SKM-1 treated with dmso at 0.1 percent for 144 hours (cell line): ENCODE results near the gene TMPRSS11B.
"Not testable (repeated sequence)": the region's sequence is repeated elsewhere in the genome, so short reads cannot be mapped to it uniquely, and the experiment has no call there.

Experiments
- DNase-seq: peaks from one replicate; lab custom pipeline; 2025; ENCODE audit not compliant: unreplicated experiment; lab: John Stamatoyannopoulos, UW

Gene TMPRSS11B, protein sequence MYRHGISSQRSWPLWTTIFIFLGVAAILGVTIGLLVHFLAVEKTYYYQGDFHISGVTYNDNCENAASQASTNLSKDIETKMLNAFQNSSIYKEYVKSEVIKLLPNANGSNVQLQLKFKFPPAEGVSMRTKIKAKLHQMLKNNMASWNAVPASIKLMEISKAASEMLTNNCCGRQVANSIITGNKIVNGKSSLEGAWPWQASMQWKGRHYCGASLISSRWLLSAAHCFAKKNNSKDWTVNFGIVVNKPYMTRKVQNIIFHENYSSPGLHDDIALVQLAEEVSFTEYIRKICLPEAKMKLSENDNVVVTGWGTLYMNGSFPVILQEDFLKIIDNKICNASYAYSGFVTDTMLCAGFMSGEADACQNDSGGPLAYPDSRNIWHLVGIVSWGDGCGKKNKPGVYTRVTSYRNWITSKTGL

DNA sequence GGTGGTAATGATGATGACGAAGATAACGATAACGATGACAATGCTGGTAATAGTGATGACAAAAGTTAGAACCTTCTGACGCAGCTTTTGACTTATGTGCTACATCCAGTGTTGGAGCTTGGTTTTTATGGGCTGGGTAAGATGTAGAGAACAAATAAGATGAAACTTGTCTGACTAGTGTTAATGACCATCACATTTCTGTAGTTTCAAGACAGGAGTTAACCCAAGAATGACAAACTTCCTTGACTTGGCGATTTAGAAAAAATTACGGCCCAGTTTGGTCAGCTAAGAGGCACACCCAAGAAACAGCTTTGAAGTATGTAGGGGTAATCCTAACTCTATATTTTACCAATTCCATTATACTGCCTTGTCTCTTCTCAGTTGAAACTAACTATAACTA, at the start of gene TMPRSS11B:
Gene TMPRSS11B (minus strand): TSS at position 101 of the 400 bp plus-strand sequence. CDS start 136 bp downstream, outside the sequence.
- DNase-seq = no peak

DNA sequence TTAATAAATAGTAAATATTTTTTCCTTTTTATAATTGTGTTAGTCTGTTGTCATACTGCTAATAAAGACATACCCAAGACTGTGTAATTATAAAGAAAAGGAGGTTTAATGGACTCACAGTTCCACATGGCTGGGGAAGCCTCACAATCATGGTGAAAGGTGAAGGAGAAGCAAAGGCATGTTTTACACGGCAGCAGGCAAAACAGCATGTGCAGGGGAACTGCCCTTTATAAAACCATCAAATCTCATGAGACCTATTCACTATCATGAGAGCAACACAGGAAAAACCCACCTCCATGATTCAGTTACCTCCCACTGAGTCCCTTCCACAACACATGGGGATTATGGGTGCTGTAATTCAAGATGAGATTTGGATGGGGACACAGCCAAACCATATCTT, 45.8 kb upstream of the TMPRSS11B start:
- DNase-seq = no peak

DNA sequence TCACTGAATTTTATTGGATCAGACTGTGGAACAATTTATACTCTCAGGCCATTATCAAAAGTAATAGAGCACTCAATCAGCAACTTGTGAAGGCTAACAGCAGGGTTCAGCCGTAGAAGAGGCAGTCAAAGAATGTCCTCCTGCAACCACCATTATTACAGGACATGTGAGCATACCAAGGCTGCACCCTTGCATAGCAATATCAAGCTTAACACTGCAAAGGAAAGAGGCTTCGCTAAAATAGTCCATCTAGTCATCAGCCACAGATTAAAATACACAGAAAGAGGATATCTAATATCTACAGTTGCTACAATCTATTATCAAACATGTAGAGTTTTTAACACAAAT, 42.9 kb upstream of the TMPRSS11B start:
- no peak for DNase-seq

DNA sequence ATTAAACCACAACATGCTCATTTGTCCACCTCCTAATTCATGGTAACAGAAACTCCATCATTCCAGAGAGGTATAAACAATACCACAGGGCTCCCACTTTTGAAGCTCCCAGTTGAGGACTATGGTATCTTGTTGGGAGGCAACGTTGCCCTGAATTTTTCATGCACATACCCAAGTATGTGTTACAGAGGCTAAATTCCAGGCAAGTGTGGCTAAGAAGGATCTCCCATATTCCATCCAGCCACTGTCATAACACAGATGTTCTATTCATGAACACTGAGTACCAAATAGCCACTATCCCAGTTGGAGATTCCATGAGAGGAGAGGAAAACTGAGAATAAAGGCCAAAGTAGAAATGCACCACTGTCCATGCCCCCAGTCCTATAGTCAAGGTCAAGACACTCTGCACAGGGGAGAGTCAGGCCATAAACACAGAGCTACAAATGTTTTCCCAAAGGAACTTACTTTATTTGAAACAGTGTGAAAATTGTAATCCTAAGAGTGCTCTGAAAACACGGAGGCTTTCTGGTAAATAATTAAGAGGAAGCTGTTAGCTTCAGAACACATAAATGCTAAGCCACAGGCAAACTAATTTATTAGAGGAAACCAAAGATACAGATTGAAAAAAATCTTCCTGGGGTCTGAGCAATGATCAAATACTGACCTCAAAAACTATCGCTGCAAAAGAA, 42.4 kb upstream of the TMPRSS11B start:
- DNase-seq = no peak

DNA sequence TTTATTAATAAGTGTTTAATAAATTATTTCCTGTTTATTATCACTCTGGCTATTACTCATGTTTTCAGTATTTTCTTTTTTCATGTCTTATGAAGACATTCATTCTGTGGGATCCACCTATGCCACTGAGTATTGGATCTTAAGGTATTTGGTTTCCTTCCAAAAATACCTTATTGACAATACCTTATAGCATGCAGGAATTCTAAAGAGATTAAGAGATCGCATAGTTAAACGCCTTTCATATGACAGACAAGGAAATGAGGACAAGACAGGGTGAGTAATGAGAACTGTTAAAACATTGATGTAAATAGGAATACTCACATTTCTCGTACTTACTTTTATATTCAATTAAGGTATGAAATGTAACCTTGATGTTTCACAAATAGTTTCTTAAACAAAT, 38.2 kb upstream of the TMPRSS11B start:
- no peak for DNase-seq

DNA sequence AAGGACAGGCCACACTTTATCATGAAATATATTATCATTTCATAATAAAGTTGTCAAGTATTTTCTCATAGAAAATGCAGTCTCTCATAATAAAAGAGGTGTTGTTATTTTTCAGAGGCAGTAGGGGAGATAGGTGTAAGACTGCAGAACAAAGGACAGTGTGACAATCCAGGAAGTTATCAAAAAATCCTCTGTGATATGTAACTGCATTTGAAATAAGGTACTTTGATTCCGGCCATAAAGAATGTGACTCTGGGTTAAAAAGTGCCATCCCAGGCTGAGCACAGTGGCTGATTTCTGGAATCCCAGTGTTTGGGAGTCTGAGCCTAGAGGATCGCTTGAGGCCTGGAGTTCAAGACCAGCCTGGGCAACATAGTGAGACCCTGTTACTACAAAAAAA, 37.6 kb upstream of the TMPRSS11B start:
- no peak for DNase-seq

DNA sequence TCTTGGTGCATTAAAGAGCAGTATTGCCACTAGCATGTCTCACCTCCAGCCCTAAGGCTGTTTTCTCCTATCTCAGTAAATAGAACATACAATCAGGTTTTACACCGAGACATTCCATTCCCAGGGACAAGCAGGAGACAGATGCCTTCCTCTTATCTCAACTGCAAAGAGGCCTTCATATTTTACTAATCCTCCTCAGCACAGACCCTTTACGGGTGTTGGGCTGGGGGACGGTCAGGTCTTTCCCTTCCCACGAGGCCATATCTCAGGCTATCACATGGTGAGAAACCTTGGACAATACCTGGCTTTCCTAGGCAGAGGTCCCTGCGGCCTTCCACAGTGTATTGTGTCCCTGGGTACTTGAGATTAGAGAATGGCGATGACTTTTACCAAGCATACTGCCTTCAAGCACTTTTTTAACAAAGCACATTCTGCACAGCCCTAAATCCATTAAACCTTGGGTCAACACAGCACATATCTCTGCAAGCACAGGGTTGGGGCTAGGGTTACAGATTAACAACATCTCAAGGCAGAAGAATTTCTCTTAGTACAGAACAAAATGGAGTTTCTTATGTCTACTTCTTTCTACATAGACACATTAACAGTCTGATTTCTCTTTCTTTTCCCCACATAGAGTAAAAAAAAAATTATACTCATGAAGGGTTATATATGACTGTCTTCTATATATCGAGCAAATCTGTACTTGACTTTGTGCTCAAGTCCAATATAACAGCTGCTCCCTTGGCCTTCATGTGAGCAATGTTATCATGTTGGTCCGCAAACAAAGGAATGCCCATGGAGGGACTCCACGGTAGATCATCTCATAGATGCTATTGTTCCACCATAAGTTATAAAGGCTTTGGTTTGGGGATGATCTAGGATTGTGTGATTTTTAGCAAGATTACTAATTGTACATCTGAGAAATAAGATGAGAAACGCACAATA, 36.6 kb upstream of the TMPRSS11B start:
- not testable (repeated sequence) for DNase-seq

DNA sequence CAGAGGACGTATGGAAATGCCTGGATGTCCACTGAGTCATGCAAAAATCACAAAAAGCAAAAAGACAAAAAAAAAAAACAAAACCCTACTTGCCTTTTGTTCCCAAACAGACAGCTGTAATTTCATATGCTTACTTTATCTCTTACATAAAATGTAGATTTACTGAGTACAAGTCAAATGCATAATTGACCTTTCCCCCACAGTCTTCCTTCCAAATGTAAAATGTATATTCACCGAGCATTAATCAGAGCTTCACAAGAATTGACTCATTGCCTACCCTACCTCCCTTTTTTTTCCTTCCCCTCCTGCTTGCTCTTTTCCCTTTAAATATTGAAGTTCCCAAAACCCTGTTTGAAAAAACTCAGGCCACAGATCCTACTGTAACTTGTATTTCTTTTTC, 32.5 kb upstream of the TMPRSS11B start:
- DNase-seq = no peak

DNA sequence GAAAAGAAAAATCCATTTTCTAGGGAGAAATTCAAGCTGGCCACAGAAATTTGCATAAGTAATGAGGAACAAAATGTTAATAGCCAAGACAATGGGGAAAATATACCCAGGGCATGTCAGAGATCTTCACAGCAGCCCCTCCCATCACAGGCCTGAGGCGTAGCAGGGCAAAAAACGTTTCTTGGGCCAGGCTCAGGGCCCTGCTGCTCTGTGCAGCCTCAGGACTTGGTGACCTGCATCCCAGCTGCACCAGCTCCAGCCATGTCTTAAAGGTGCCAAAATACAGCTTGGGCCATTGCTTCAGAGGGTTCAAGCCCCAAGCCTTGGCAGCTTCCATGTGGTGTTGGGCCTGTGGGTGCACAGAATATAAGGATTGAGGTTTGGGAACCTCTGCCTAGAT, 32.1 kb upstream of the TMPRSS11B start:
- no peak for DNase-seq

DNA sequence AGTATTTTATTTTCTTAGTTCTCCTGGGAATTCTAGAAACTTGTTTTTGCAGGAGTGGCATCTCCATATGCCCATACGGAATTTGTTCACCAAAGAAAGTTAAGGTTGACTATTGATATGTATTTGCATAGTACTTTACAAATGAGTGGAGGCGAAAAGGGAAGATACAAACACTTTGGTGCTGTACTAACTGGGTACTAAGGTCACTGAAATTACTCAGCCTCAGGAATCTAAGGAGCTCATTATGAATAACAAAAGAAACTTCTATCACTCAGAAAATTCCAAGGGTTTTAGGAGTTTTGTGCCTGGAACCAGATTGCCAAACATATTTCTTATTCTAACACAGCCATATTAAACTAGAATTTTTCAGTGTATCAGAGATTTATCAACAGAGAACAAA, 27.4 kb upstream of the TMPRSS11B start:
- DNase-seq = no peak

DNA sequence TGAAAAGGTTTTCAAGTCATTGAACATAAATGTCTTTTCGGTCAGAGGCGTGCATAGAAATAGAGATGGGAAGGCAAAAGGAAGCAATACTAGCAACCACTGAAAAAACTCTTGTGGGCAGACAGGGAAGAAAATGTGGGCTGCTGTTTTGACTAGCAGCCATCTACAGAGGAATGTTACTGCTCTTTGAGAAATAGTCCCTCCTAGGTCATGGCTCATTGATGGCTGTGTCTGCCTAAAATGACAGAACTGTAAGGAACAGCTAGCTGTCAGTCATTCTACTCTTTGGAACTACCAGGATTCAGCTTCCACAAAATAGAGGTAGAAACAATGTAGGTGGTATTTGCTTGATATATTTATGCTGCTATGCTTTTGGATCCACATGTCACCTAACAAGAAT, 26.9 kb upstream of the TMPRSS11B start:
- DNase-seq = no peak

DNA sequence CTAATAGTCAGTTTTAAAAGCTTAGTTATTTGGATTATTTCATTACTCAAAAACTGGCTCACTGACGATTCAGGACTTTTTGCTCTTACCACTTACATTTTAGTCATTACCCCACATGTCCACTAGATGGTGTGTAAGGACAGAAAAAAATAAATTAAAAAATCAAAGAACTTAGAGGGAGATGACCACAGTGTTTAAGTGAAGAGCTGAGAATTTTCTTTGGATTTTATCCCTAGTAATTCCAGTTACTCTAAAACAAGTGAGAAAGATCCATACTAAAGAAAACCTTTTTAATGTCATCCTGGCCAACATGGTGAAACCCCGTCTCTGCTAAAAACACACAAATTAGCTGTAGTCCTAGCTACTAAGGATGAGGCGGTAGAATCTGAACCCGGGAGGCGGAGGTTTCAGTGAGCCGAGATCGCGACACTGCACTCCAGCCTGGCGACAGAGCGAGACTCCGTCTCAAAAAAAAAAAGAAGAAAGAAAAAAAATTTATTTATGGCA, 26.4 kb upstream of the TMPRSS11B start:
- DNase-seq = peak; percentile 23

DNA sequence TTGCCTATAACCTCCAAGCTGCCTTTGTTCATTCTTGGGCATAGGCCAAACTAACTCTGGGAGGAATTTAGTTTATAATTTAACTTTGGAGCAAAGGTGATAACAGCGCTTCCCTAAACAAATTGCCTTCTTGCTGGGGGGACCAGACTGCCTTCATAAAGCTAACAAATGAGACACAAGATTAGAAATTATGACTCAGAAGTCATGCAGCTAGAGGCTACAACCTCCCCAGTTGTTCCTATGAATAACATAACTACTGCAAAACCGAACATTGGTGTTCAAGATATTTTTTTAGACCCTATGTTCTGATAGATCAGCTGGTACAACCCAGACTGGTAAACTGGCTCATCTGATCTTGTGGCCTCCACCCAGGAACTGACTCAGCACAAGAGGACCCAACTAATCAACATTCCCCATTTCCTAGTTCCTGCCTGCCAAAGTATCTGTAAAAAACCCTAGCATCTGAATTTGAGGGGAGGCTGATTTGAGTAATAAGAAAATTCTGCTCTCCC, 22.0 kb upstream of the TMPRSS11B start:
- no peak for DNase-seq

DNA sequence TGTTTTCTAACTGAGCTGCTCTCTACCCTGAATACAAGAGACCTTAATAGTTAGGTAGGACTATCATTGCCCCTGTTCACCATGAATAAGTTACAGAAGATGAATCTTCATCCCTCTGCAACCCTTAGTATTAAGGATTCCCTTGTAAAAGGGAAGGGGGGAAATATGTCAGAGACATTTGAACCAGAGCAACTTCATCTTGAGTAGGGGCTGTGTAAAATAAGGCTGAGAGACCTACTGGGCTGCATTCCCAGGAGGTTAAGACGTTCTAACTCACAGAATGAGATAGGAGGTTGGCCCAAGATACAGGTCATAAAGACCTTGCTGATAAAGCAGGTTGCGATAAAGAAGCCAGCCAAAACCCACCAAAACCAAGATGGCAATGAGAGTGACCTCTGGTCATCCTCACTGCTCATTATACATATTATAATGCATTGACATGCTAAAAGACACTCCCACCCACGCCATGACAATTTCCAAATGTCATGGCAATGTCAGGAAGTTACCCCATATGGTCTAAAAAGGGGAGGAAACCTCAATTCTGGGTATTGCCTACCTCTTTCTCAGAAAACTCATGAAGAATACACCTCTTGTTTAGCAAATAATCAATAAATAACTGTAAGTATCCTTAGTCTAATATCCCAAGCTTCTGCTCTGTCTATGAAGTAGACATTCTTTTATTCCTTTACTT, 19.5 kb upstream of the TMPRSS11B start:
- DNase-seq = no peak

DNA sequence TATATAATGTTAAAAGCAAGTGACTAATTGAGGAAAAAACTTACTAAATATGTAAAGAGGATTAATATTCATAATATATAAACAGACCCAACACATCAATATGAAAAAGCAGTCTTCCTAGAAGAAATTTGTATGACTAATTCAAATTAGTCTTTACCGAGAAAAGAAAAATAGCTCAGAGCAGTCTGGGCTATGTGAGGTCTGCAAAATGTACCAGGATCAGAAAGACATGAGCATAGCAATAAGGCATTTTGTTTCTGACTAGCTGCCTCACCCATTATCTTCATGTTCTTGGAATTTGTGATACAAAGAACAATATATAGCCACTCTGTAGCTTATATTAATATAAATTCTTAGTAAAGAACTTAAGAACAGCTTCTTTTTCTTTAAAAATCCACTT, 13.7 kb upstream of the TMPRSS11B start:
- no peak for DNase-seq

DNA sequence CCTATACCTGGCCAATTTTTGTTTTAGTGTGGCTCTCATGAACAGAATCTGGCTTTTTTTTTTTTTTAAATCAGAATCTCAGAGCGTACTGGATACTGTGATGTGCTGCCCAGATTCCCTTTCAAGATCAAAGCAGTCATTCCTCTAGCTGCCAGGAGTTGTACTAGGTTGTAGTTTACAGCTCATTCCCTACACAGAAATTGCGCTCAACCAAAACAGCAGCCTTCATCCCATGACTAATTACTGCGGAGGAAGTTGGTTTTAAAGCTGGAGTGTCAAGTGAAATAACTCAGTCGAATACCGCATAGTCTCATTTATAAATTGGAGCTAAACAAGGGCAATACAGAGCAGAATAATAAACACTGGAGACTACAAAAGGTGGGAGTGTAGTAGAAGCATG, 12.2 kb upstream of the TMPRSS11B start:
- DNase-seq = no peak

DNA sequence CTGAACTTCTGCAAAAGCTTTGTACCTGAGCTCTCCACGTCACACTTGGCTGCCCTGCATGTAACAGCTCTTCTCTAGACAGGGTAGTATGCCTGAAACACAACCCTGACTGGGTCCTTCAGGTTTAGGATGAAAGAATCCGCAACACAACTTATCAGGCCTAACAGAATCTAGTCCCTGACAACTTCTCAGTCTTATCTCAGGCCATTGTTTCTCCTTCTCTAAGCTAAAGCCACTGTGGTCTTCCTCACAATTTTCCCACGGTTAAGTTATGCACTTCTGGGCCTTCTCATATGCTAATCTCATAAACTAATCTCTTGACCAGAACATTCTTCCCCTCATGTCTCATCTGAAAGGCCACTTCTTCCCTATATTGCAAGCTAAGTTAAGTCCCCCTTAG, 10.8 kb upstream of the TMPRSS11B start:
- DNase-seq = no peak

DNA sequence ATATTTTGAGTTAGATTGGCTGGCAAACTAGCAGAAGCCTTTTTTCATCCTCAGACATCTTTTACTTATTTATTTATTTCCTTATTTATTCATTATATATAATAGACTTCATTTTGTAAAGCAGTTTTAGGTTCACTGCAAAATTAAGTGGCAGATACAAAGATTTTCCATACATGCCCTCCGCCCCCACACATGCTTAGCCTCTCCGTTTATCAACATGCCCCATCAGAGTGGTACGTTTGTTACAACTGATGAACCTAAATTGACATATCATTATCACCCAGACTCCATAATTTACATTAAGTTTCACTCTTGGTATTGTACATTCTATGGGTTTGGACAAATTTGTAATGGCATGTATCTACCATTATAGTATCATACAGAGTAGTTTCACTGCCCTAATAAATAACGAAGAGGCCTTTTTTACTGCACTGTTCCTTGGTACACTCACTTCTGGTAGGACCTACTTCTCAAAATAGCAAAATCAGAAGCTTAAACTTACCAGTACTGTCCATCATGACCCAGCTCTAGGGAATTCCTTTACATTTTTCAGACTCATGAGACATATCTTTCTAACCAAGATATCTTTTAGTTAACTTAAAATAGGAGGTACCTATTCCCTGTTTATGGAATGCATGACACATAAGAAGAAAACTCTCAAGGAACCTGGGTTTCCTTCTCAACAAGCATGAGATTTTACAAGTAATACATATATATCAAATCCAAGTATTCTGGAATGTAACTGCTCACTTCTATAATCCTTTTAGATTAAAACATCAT, 4.8 kb upstream of the TMPRSS11B start:
- no peak for DNase-seq

DNA sequence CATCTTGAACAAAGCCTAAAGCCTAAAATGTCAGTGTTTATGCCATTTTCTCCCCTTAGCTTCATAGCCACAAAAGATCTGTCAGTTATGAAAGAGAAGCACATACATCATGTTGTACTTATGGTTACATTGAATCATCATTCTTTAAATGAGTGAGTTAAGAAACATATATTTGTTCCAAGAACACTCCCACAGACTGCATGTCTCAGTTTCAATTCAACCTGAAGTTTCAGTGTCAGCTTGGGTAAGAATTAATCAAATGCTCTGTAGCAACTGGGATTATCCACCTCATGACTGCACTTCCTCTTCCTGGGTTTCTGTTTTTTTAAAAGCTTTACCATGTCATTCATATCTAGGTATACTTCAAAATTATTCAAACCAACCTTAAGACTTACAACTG, 3.9 kb upstream of the TMPRSS11B start:
- DNase-seq = no peak

DNA sequence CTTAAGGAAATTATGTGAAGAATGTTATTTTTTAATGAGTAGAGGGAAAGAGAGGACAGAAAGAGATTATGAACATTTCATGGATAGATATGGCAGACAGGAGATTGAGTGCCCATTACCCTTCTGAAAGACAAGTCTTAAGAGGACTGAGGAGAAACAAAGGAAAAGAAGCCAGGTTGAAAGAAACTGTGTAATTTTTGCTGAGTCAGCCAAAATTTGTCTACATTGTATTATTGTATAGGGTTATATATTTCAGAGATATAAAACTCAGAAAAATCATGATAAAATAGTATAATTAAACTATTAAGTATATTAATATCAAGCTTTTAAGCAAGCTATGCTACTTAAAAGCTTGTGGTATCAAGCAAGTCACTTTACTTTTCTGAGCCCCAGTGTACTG, 4.9 kb downstream of the TMPRSS11B start:
- DNase-seq = no peak
